A549 (cell line): ENCODE data around the gene AGTPBP1. TPM values are rescaled to one million over a fixed set of nuclear protein-coding genes. Genes with fewer than 3 reads are reported as not detected.

Experiments
- ATAC-seq, 2 experiments: fragments of 200-7000 bp in 1 of 2; fragments of >200 bp in 1 of 2; cut with Nextera tagmentation in 1 of 2; cut with Tn5 transposase in 1 of 2; 3 replicates each; pipeline versions ENCODE4 v1.8.0 to v1.9.1; 2018 to 2020; ENCODE audit warnings: mild to moderate bottlenecking in 1 of 2, moderate library complexity in 1 of 2
- CTCF ChIA-PET: fragments of 300-600 bp; sonication (Branson Sonifier 250); formaldehyde crosslinking; extraction: SDS; loops from one replicate; lab custom pipeline; 2021; ENCODE audit warnings: antibody characterized with exemption, inconsistent platforms; lab: Yijun Ruan, JAX
- POLR2A ChIA-PET: fragments of 350-600 bp; formaldehyde crosslinking; extraction: SDS; loops from one replicate; lab custom pipeline; 2021; ENCODE audit warnings: antibody characterized with exemption, inconsistent platforms; lab: Yijun Ruan, JAX
- DNase-seq, 2 experiments: peaks; one replicate each; pipeline versions ENCODE4 v3.0.0 to v3.0.0-alpha.2; 2011 to 2016; ENCODE audit warnings: low read depth in 1 of 2, low spot score in 1 of 2
- FAIRE-seq: peaks from 2 replicates; lab custom pipeline; 2011; peaks lifted over from hg19 to GRCh38; lab: Jason Lieb, UNC
- H3K27ac ChIP-seq, 2 experiments: fragments of >200 bp; sonication (Bioruptor Twin); formaldehyde crosslinking; 3 replicates each; pipeline ENCODE4 v1.5.1; 2016 to 2017
- H3K4me1 ChIP-seq: fragments of >200 bp; sonication (Bioruptor Twin); formaldehyde crosslinking; 3 replicates; pipeline ENCODE4 v1.6.1; 2016
- H3K4me2 ChIP-seq: fragments of >200 bp; sonication (Bioruptor Twin); formaldehyde crosslinking; 3 replicates; pipeline ENCODE4 v1.6.1; 2016
- H3K4me3 ChIP-seq: fragments of >200 bp; sonication (Bioruptor Twin); formaldehyde crosslinking; 3 replicates; pipeline ENCODE4 v1.5.1; 2016
- H3K9me3 ChIP-seq: fragments of >200 bp; sonication (Bioruptor Twin); formaldehyde crosslinking; 3 replicates; pipeline ENCODE4 v1.6.1; 2016
- BHLHE40 ChIP-seq: IDR thresholded peaks from 2 replicates; pipeline ENCODE4 v1.6.1; 2012; ENCODE audit warnings: low read depth, low read length, inconsistent platforms
- CBX2 ChIP-seq: fragments of 200-600 bp; sonication (generic); IDR thresholded peaks from 2 replicates; pipeline ENCODE4 v1.6.1; 2016; ENCODE audit warnings: low read depth, mild to moderate bottlenecking, borderline replicate concordance
- ESRRA ChIP-seq: fragments of 150-350 bp; IDR thresholded peaks from 2 replicates; pipeline ENCODE4 v1.6.1; 2014; ENCODE audit warnings: mild to moderate bottlenecking, low read length, borderline replicate concordance
- FOXS1 ChIP-seq: fragments of 250-450 bp; sonication (Bioruptor Pico); IDR thresholded peaks from 2 replicates; pipeline ENCODE4 v1.5.0; 2020; ENCODE audit warnings: mild to moderate bottlenecking, moderate library complexity
- GATA3 ChIP-seq: IDR thresholded peaks from 2 replicates; pipeline ENCODE4 v1.6.1; 2012; ENCODE audit warnings: borderline replicate concordance
- KDM5A ChIP-seq: fragments of 200-600 bp; sonication (generic); IDR thresholded peaks from 2 replicates; pipeline ENCODE4 v1.6.1; 2016; ENCODE audit warnings: antibody characterized with exemption, mild to moderate bottlenecking
- MAFK ChIP-seq: fragments of 450-650 bp; IDR thresholded peaks from 2 replicates; pipeline ENCODE4 v1.6.1; 2014; ENCODE audit not compliant: partially characterized antibody
- PHF8 ChIP-seq: fragments of 200-600 bp; sonication (generic); IDR thresholded peaks from 2 replicates; pipeline ENCODE4 v1.6.1; 2016; ENCODE audit warnings: low read depth, mild to moderate bottlenecking, antibody characterized with exemption, moderate library complexity, borderline replicate concordance
- POLR2A ChIP-seq: IDR thresholded peaks from 2 replicates; pipeline ENCODE4 v1.6.1; 2012; ENCODE audit warnings: mild to moderate bottlenecking, low read length
- POLR2AphosphoS2 ChIP-seq: conservative IDR thresholded peaks from 2 replicates; pipeline ENCODE4 v1.6.1; 2012; ENCODE audit warnings: low read length, improper control_type of control experiment, inconsistent platforms
- RNF2 ChIP-seq: fragments of 200-600 bp; sonication (generic); IDR thresholded peaks from 2 replicates; pipeline ENCODE4 v1.6.1; 2016; ENCODE audit warnings: low read depth, mild to moderate bottlenecking, antibody characterized with exemption, moderate library complexity, borderline replicate concordance
- SMC3 ChIP-seq: fragments of >200 bp; sonication (Bioruptor Twin); formaldehyde crosslinking; IDR thresholded peaks from 3 replicates; pipeline ENCODE4 v1.6.1; 2018; ENCODE audit warnings: inconsistent platforms
- ZNF302 ChIP-seq: fragments of 250-450 bp; sonication (Bioruptor Pico); IDR thresholded peaks from 2 replicates; pipeline ENCODE4 v1.9.0; 2021; ENCODE audit warnings: inconsistent platforms, mild to moderate bottlenecking, moderate library complexity
- ZSCAN20 ChIP-seq: fragments of 250-450 bp; sonication (Bioruptor Pico); IDR thresholded peaks from 2 replicates; pipeline ENCODE4 v1.8.0; 2022; ENCODE audit warnings: mild to moderate bottlenecking, moderate library complexity
- WGBS: methylation state at CpG from one replicate; pipeline ENCODE4 v1.1.6; 2017; ENCODE audit errors: missing lambda C conversion rate; 5-methylcytosine and 5-hydroxymethylcytosine counted together
- polyA plus RNA-seq, 4 experiments: library from polyadenylated mRNA; depleted of rRNA in 3 of 4; stranded (reverse); fragments of >200 nt; fragmentation: RNase III in 1 of 4; extraction: RNeasy Plus Mini Kit Qiagen cat#74134 plus additional on column Dnase treatment in 1 of 4; gene quantifications; 2 replicates in 3 of 4; 3 replicates in 1 of 4; pipeline ENCODE4 v1.2.3, GENCODE V29; 2011 to 2017
- TF ChIP-seq, protein P1 (sequence below): fragments of 250-450 bp; sonication (Bioruptor Pico); IDR thresholded peaks from 2 replicates; pipeline ENCODE4 v1.5.0; 2021; ENCODE audit warnings: mild to moderate bottlenecking, moderate library complexity, borderline replicate concordance
- TF ChIP-seq, protein P2 (sequence below): IDR thresholded peaks from 2 replicates; pipeline ENCODE4 v1.6.1; 2012; ENCODE audit warnings: low read depth, borderline replicate concordance
- TF ChIP-seq, protein P3 (sequence below): IDR thresholded peaks from 2 replicates; pipeline ENCODE4 v1.6.1; 2012
- TF ChIP-seq, protein P4 (sequence below): IDR thresholded peaks from 2 replicates; pipeline ENCODE4 v1.6.1; 2012

AGTPBP1 gene
- polyA plus RNA-seq, 2 of the 4 experiments (the other 2 are of a cell fraction), result 8.9 to 18.8 TPM

DNA sequence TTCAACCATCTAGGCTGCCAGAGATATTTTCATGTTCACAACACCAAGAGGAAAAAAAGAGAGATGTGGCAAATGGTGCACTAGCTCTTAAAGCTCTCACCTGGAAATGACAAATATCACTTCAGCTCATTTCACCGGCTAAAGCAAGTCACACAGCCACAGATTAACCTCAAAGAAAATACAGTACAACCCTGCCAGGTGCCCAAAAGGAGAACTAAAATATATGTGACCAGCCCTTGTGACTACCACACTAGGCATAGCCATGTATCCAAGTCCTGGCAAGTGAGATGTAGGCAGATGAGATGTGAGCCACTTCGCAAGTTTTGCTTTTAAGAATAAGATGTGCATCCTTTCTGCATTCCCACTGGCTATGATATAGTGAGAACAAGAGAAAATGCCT, 41.4 kb downstream of the AGTPBP1 start:
- no peak for DNase-seq
- no peak for FAIRE-seq

DNA sequence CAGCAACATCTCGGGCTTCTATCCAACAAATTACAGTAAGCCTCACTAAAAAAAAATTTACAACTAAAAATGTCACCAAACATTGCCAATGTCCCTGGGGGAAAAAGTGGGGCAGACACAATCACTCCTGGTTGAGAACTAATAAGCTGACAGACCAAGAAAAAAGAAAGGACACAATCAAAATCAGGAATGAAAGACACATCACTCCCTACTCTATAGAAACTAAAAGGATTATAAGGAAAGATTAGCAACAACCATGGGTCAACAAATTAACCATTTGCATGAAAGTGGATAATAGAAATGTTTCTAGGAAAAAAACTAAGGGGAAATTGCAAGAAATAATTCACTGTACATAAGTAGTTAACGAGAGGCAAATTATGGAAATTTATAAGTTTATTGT, 53.4 kb downstream of the AGTPBP1 start:
- ChIA-PET CTCF (interaction anchor here (2.2 kb wide), 1 partner anchor 10 kb away, joined by 15 read pairs; no protein-coding TSS in a partner anchor), POLR2A (no interaction called here)
- H3K4me2 ChIP-seq, result no peak overlapping the region
- no peak for ATAC-seq
- 89% methylated on average over 2 of the region's 2 CpGs for WGBS
- H3K4me3 ChIP-seq, result no peak overlapping the region
- no peak for DNase-seq
- no peaks in the 10 kb centered on the region for H3K4me1 ChIP-seq
- no peak overlapping the region for H3K27ac ChIP-seq
- no peak for TF ChIP-seq KDM5A
- TF ChIP-seq MAFK, result no peak
- no peak for TF ChIP-seq BHLHE40
- TF ChIP-seq POLR2AphosphoS2, result no peak
- TF ChIP-seq, protein P1, sequence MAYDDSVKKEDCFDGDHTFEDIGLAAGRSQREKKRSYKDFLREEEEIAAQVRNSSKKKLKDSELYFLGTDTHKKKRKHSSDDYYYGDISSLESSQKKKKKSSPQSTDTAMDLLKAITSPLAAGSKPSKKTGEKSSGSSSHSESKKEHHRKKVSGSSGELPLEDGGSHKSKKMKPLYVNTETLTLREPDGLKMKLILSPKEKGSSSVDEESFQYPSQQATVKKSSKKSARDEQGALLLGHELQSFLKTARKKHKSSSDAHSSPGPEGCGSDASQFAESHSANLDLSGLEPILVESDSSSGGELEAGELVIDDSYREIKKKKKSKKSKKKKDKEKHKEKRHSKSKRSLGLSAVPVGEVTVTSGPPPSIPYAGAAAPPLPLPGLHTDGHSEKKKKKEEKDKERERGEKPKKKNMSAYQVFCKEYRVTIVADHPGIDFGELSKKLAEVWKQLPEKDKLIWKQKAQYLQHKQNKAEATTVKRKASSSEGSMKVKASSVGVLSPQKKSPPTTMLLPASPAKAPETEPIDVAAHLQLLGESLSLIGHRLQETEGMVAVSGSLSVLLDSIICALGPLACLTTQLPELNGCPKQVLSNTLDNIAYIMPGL (CRISPR knock-in tag), result no peak
- no peak for TF ChIP-seq CBX2
- TF ChIP-seq ZSCAN20, result no peak
- TF ChIP-seq, protein P2, sequence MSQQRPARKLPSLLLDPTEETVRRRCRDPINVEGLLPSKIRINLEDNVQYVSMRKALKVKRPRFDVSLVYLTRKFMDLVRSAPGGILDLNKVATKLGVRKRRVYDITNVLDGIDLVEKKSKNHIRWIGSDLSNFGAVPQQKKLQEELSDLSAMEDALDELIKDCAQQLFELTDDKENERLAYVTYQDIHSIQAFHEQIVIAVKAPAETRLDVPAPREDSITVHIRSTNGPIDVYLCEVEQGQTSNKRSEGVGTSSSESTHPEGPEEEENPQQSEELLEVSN, result no peak
- no peak for FAIRE-seq
- no peaks in the 10 kb centered on the region for H3K9me3 ChIP-seq

More for the DNA sequence above, 41.4 kb downstream of the AGTPBP1 start:
- Histone ChIP-seq H3K9me3 (no peaks in the 10 kb centered on the region), H3K4me2 (no peak overlapping the region), H3K4me3 (no peak overlapping the region), H3K4me1 (peaks cover 3% of the 10 kb centered on the region; the same call in 1 of the 3 replicates), H3K27ac (no peak overlapping the region)
- WGBS, result 65% methylated on average over 2 of the region's 2 CpGs
- ATAC-seq, result no peak
- CTCF ChIA-PET, result interaction anchor here (0.8 to 1.4 kb wide), 4 partner anchors 16 to 1292 kb away, joined by 3 to 5 read pairs (median 4); no protein-coding TSS in a partner anchor
- POLR2A ChIA-PET, result no interaction called here
- TF ChIP-seq RNF2 (no peak), MAFK (no peak), POLR2A (no peak), SMC3 (no peak)

DNA sequence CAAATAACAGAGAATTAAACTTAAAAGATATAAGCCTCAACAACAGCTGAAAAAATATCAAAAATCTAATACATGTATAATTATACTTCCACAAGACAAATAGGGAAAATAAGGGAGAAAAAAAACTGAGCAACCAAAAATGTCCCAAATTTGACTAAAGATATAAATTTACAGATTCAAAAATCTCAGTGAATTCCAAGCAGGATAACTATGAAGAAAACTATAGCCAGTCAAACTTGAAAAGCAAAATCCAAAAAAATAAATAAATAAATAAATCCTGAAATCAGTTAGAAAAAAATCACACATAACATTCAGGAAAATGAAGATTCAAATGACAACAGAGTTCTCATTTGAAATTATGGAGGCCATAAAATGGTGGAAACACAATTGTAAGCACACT, 56.7 kb downstream of the AGTPBP1 start:
- ChIA-PET POLR2A (no interaction called here), CTCF (interaction anchor here (1.1 to 2.0 kb wide), 2 partner anchors 11 to 13 kb away, joined by 3 to 12 read pairs; no protein-coding TSS in a partner anchor)
- no peak for FAIRE-seq
- Histone ChIP-seq H3K27ac (no peak overlapping the region), H3K4me1 (no peaks in the 10 kb centered on the region), H3K9me3 (no peaks in the 10 kb centered on the region), H3K4me3 (no peak overlapping the region), H3K4me2 (no peak overlapping the region)
- no peak for DNase-seq
- TF ChIP-seq, protein P3, sequence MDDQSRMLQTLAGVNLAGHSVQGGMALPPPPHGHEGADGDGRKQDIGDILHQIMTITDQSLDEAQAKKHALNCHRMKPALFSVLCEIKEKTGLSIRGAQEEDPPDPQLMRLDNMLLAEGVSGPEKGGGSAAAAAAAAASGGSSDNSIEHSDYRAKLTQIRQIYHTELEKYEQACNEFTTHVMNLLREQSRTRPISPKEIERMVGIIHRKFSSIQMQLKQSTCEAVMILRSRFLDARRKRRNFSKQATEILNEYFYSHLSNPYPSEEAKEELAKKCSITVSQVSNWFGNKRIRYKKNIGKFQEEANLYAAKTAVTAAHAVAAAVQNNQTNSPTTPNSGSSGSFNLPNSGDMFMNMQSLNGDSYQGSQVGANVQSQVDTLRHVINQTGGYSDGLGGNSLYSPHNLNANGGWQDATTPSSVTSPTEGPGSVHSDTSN, result no peak
- TF ChIP-seq FOXS1 (CRISPR knock-in tag) (no peak), PHF8 (no peak), GATA3 (no peak), ESRRA (no peak), KDM5A (no peak)
- ATAC-seq, result no peak

DNA sequence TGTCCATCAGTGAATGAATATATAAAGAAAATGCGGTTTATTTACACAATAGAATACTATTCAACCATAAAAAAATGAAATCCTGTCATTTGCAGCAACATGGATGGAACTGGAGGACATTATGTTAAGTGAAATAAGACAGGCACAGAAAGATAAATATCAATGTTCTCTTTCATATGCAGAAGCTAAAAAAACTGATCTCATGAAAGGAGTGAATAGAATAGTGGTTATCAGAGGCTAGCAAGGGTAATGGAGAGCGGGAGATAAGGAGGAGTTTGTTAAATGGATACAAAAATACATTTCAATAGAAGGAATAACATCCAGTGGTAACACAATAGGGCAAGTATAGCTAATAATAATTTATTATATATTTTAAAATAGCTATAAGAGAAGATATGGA, 65.0 kb downstream of the AGTPBP1 start:
- H3K27ac ChIP-seq, result no peak overlapping the region
- no peaks in the 10 kb centered on the region for H3K9me3 ChIP-seq
- CTCF ChIA-PET, result interaction anchor here (1.6 kb wide), 1 partner anchor 21 kb away, joined by 6 read pairs; no protein-coding TSS in a partner anchor
- FAIRE-seq (no peak), ATAC-seq (no peak)
- TF ChIP-seq ZNF302 (CRISPR knock-in tag) (no peak), POLR2A (no peak)
- TF ChIP-seq, protein P4, sequence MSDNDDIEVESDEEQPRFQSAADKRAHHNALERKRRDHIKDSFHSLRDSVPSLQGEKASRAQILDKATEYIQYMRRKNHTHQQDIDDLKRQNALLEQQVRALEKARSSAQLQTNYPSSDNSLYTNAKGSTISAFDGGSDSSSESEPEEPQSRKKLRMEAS, result no peak
- TF ChIP-seq, all 56 proteins: peak for 0
- no peak overlapping the region for H3K4me3 ChIP-seq
- WGBS, result 82% methylated on average over 2 of the region's 2 CpGs
- no peak for DNase-seq
- no peak overlapping the region for H3K4me2 ChIP-seq
- POLR2A ChIA-PET, result no interaction called here
- H3K4me1 ChIP-seq, result no peaks in the 10 kb centered on the region
